OCI-LY1 (cell line): ENCODE results near the gene CKAP2.
"Not testable (repeated sequence)": the region's sequence is repeated elsewhere in the genome, so short reads cannot be mapped to it uniquely, and the experiment has no call there.

ENCODE experiments used
- H2AFZ ChIP-seq: fragments of 200-600 bp; sonication (generic), shearing (Covaris generic); 2 replicates; pipeline ENCODE4 v1.6.0; 2014; ENCODE audit warnings: antibody characterized with exemption, mild to moderate bottlenecking, low read length
- H3F3A ChIP-seq: fragments of 200-600 bp; sonication (generic), shearing (Covaris generic); 2 replicates; pipeline ENCODE4 v1.6.0; 2014; ENCODE audit warnings: mild to moderate bottlenecking, antibody characterized with exemption, low read length, moderate library complexity; ENCODE audit not compliant: insufficient read depth
- H3K27ac ChIP-seq: fragments of 200-600 bp; sonication (generic); 2 replicates; pipeline ENCODE4 v1.5.1; 2014; ENCODE audit warnings: low read length, mixed run types, mild to moderate bottlenecking, low read depth; ENCODE audit not compliant: poor library complexity, severe bottlenecking
- H3K27me3 ChIP-seq: fragments of 200-600 bp; sonication (generic); 2 replicates; pipeline ENCODE4 v1.6.0; 2014; ENCODE audit warnings: antibody characterized with exemption, mild to moderate bottlenecking, low read length, moderate library complexity; ENCODE audit not compliant: insufficient read depth
- H3K36me3 ChIP-seq: fragments of 200-600 bp; sonication (generic); 2 replicates; pipeline ENCODE4 v1.6.1; 2014; ENCODE audit warnings: mild to moderate bottlenecking, antibody characterized with exemption, low read length, moderate library complexity, mixed read lengths; ENCODE audit not compliant: insufficient read depth
- H3K4me1 ChIP-seq: fragments of 200-600 bp; sonication (generic); 2 replicates; pipeline ENCODE4 v1.5.1; 2014; ENCODE audit warnings: mild to moderate bottlenecking, low read length, moderate library complexity; ENCODE audit not compliant: insufficient read depth, severe bottlenecking
- H3K4me2 ChIP-seq: fragments of 200-600 bp; sonication (generic), shearing (Covaris generic); 2 replicates; pipeline ENCODE4 v1.6.1; 2014; ENCODE audit warnings: low read length
- H3K4me3 ChIP-seq: fragments of 200-600 bp; sonication (generic); 2 replicates; pipeline ENCODE4 v1.5.1; 2014; ENCODE audit warnings: low read length, low read depth, mild to moderate bottlenecking, mixed read lengths; ENCODE audit not compliant: poor library complexity, severe bottlenecking
- H3K79me2 ChIP-seq: fragments of 200-600 bp; shearing (Covaris generic); 2 replicates; pipeline ENCODE4 v1.6.1; 2016; ENCODE audit warnings: mixed run types, low read length, mixed read lengths; ENCODE audit not compliant: insufficient read depth
- H3K9ac ChIP-seq: fragments of 200-600 bp; sonication (generic), shearing (Covaris generic); 2 replicates; pipeline ENCODE4 v1.6.1; 2014; ENCODE audit warnings: mild to moderate bottlenecking, low read length, mixed read lengths
- H3K9me2 ChIP-seq: fragments of 200-600 bp; sonication (generic), shearing (Covaris generic); 2 replicates; pipeline ENCODE4 v1.6.1; 2014; ENCODE audit warnings: low read depth, mild to moderate bottlenecking, low read length, mixed read lengths
- H3K9me3 ChIP-seq: fragments of 200-600 bp; shearing (Covaris generic); 2 replicates; pipeline ENCODE4 v1.6.1; 2014; ENCODE audit warnings: low read length, mixed read lengths
- H4K20me1 ChIP-seq: fragments of 200-600 bp; sonication (generic), shearing (Covaris generic); 2 replicates; pipeline ENCODE4 v1.6.0; 2016; ENCODE audit warnings: mild to moderate bottlenecking, low read length; ENCODE audit not compliant: insufficient read depth
- CTCF ChIP-seq: fragments of 200-600 bp; sonication (generic), shearing (Covaris generic); IDR thresholded peaks from 2 replicates; pipeline ENCODE4 v1.5.1; 2017; ENCODE audit warnings: mild to moderate bottlenecking, antibody characterized with exemption, low read length, moderate library complexity, mixed read lengths
- EZH2 ChIP-seq: fragments of 200-600 bp; sonication (generic), shearing (Covaris generic); IDR thresholded peaks from 2 replicates; pipeline ENCODE4 v1.8.0; 2017; ENCODE audit warnings: borderline replicate concordance, mixed run types, mild to moderate bottlenecking, antibody characterized with exemption, low read length, moderate library complexity, mixed read lengths

The CKAP2 gene, protein sequence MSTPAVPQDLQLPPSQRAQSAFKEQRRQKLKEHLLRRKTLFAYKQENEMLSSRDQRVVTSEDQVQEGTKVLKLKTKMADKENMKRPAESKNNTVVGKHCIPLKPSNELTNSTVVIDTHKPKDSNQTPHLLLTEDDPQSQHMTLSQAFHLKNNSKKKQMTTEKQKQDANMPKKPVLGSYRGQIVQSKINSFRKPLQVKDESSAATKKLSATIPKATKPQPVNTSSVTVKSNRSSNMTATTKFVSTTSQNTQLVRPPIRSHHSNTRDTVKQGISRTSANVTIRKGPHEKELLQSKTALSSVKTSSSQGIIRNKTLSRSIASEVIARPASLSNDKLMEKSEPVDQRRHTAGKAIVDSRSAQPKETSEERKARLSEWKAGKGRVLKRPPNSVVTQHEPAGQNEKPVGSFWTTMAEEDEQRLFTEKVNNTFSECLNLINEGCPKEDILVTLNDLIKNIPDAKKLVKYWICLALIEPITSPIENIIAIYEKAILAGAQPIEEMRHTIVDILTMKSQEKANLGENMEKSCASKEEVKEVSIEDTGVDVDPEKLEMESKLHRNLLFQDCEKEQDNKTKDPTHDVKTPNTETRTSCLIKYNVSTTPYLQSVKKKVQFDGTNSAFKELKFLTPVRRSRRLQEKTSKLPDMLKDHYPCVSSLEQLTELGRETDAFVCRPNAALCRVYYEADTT

GRCh38 chr13:52454820-52455676 is at the start of gene CKAP2:
Gene CKAP2, plus strand, starts transcription at chr13:52455478. Its CDS starts 79 bp downstream, at chr13:52455557.
- peaks cover 35% of the 10 kb centered on the region for H3K36me3 ChIP-seq
- H3K4me2 ChIP-seq, result peak within 1 kb of the TSS; percentile 82
- peak within 1 kb of the TSS; percentile 86 for H3K9ac ChIP-seq
- H3K9me3 ChIP-seq, result no peaks in the 10 kb centered on the region
- peaks cover 25% of the 10 kb centered on the region for H3K79me2 ChIP-seq
- H3K27ac ChIP-seq, result peak within 1 kb of the TSS; percentile 94
- H3K27me3 ChIP-seq, result no peaks in the 10 kb centered on the region
- no peaks in the 10 kb centered on the region for H4K20me1 ChIP-seq
- peak within 1 kb of the TSS; percentile 79 for H3K4me3 ChIP-seq
- H3F3A ChIP-seq, result no peaks in the 10 kb centered on the region; the same call in 1 of the 2 replicates
- no peaks in the 10 kb centered on the region for H3K9me2 ChIP-seq
- TF ChIP-seq EZH2, result no peak
- TF ChIP-seq CTCF, result no peak
- H2AFZ ChIP-seq, result no peak within 1 kb of the TSS; the same call in 1 of the 2 replicates
- peaks cover 53% of the 10 kb centered on the region for H3K4me1 ChIP-seq

- peaks cover 4% of the 10 kb centered on the region; the same call in 1 of the 2 replicates for H3K27me3 ChIP-seq
- no peak within 1 kb of the TSS; the same call in 1 of the 2 replicates for H3K9ac ChIP-seq
- H3K4me1 ChIP-seq, result peaks cover 9% of the 10 kb centered on the region
- no peaks in the 10 kb centered on the region for H3K9me2 ChIP-seq
- no peak within 1 kb of the TSS for H2AFZ ChIP-seq
- no peak within 1 kb of the TSS for H3K27ac ChIP-seq
- no peaks in the 10 kb centered on the region for H3F3A ChIP-seq
- peak within 1 kb of the TSS; percentile 60 for H3K4me2 ChIP-seq
- peak within 1 kb of the TSS; percentile 48 for H3K4me3 ChIP-seq
- no peaks in the 10 kb centered on the region for H4K20me1 ChIP-seq
- H3K79me2 ChIP-seq, result no peaks in the 10 kb centered on the region
- no peaks in the 10 kb centered on the region for H3K9me3 ChIP-seq
- no peaks in the 10 kb centered on the region for H3K36me3 ChIP-seq
- TF ChIP-seq EZH2 (no peak), CTCF (no peak)
Measured at GRCh38 chr13:52405767-52406494, 49.3 kb upstream of the CKAP2 start, which contains the start of gene THSD1. Gene THSD1, minus strand, starts transcription at chr13:52406172. Its CDS starts 3,572 bp downstream, at chr13:52402600.

GRCh38 chr13:52406629-52407028 is 48.6 kb upstream of the CKAP2 start:
- Histone ChIP-seq H3K9ac (no peak overlapping the region), H4K20me1 (no peaks in the 10 kb centered on the region), H3K4me2 (no peak overlapping the region), H3K36me3 (peaks cover 2% of the 10 kb centered on the region; the same call in 1 of the 2 replicates), H3K27me3 (peaks cover 4% of the 10 kb centered on the region; the same call in 1 of the 2 replicates), H2AFZ (no peak overlapping the region), H3K4me3 (no peak overlapping the region), H3K4me1 (peaks cover 9% of the 10 kb centered on the region), H3K79me2 (no peaks in the 10 kb centered on the region), H3K9me2 (no peaks in the 10 kb centered on the region), H3K9me3 (no peaks in the 10 kb centered on the region), H3F3A (no peaks in the 10 kb centered on the region), H3K27ac (no peak overlapping the region)
- TF ChIP-seq CTCF (no peak), EZH2 (no peak)

- not testable (repeated sequence) for H3K9ac ChIP-seq, H3K4me1 ChIP-seq, H3K79me2 ChIP-seq, H2AFZ ChIP-seq, H3K36me3 ChIP-seq, H3K4me3 ChIP-seq, H3F3A ChIP-seq, H3K9me3 ChIP-seq, H3K27ac ChIP-seq, H3K9me2 ChIP-seq, H3K27me3 ChIP-seq, H4K20me1 ChIP-seq, H3K4me2 ChIP-seq
Measured at GRCh38 chr13:52407436-52407835, 47.8 kb upstream of the CKAP2 start.
